ENCODE measurements around the gene GNG7.
A peak's percentile ranks its signal among the peaks of the same experiment; 100 is the strongest.

GNG7 gene

GRCh38 chr19:2617393-2618165 lies 84.9 kb downstream of the GNG7 start:
- H3K27ac ChIP-seq (ENCODE audit: low read depth, low read length): no peak overlapping the region
- no CpG with 5 or more reads among the region's 11 CpGs for WGBS (ENCODE audit: extremely low coverage, insufficient coverage, insufficient read length)
- H3K14ac ChIP-seq (ENCODE audit: low read length): no peak overlapping the region
- peak overlapping the region; percentile 28 for H3K9ac ChIP-seq (ENCODE audit: low read length)
- H3K79me2 ChIP-seq (ENCODE audit: control insufficient read depth, insufficient read depth, low read length, poor library complexity): no peaks in the 10 kb centered on the region
- H3K4me1 ChIP-seq (ENCODE audit: control insufficient read depth in 1 of 2, insufficient read depth in 2 of 2, low read length in 2 of 2): peaks cover 7 to 8% of the 10 kb centered on the region in 2 experiments
- no peak overlapping the region for H4K8ac ChIP-seq (ENCODE audit: low read depth, low read length)
- no peak overlapping the region for H3K23ac ChIP-seq (ENCODE audit: low read length)
- H3K4me3 ChIP-seq (ENCODE audit: low read depth, low read length): no peak overlapping the region
- H2BK120ac ChIP-seq (ENCODE audit: insufficient read depth, low read length, poor library complexity): no peak overlapping the region
- no peak overlapping the region for H3K4ac ChIP-seq (ENCODE audit: low read depth, low read length)
- no peak overlapping the region for H2BK5ac ChIP-seq (ENCODE audit: low read depth, low read length, poor library complexity)
- H2AK5ac ChIP-seq (ENCODE audit: low read length): no peak overlapping the region
- H3K36me3 ChIP-seq (ENCODE audit: control insufficient read depth in 1 of 2, insufficient read depth in 2 of 2, low read length in 2 of 2): no peaks in the 10 kb centered on the region
- peak; percentile 68 to 80 for DNase-seq
- H3K9me3 ChIP-seq (ENCODE audit: insufficient read depth, low read depth, low read length): peaks cover 6% of the 10 kb centered on the region
- no peak overlapping the region for H3K18ac ChIP-seq (ENCODE audit: low read length)
- no peak overlapping the region for H2AFZ ChIP-seq (ENCODE audit: insufficient read depth, low read length, poor library complexity)
- no peak overlapping the region for H4K12ac ChIP-seq (ENCODE audit: low read depth, low read length)
- peaks cover 4% of the 10 kb centered on the region for H3K79me1 ChIP-seq (ENCODE audit: low read length)
- no peak overlapping the region for H3K4me2 ChIP-seq (ENCODE audit: low read length)
- no peaks in the 10 kb centered on the region for H3K27me3 ChIP-seq (ENCODE audit: insufficient read depth, low read length)
- H2BK12ac ChIP-seq (ENCODE audit: low read length): no peak overlapping the region
- no peak overlapping the region for H4K91ac ChIP-seq (ENCODE audit: low read depth, low read length)

- peaks cover 7 to 8% of the 10 kb centered on the region in 2 experiments for H3K4me1 ChIP-seq (ENCODE audit: control insufficient read depth in 1 of 2, insufficient read depth in 2 of 2, low read length in 2 of 2)
- H3K27me3 ChIP-seq (ENCODE audit: insufficient read depth, low read length): no peaks in the 10 kb centered on the region
- H3K36me3 ChIP-seq (ENCODE audit: control insufficient read depth in 1 of 2, insufficient read depth in 2 of 2, low read length in 2 of 2): no peaks in the 10 kb centered on the region
- no peak overlapping the region for H2BK12ac ChIP-seq (ENCODE audit: low read length)
- no peak overlapping the region for H3K14ac ChIP-seq (ENCODE audit: low read length)
- H3K79me2 ChIP-seq (ENCODE audit: control insufficient read depth, insufficient read depth, low read length, poor library complexity): no peaks in the 10 kb centered on the region
- H3K23ac ChIP-seq (ENCODE audit: low read length): no peak overlapping the region
- H4K8ac ChIP-seq (ENCODE audit: low read depth, low read length): no peak overlapping the region
- H3K18ac ChIP-seq (ENCODE audit: low read length): no peak overlapping the region
- no peak for DNase-seq
- H4K12ac ChIP-seq (ENCODE audit: low read depth, low read length): no peak overlapping the region
- H3K9me3 ChIP-seq (ENCODE audit: insufficient read depth, low read depth, low read length): peaks cover 6% of the 10 kb centered on the region
- no peak overlapping the region for H3K4me2 ChIP-seq (ENCODE audit: low read length)
- no peak overlapping the region for H3K4me3 ChIP-seq (ENCODE audit: low read depth, low read length)
- no peak overlapping the region for H2BK5ac ChIP-seq (ENCODE audit: low read depth, low read length, poor library complexity)
- H3K27ac ChIP-seq (ENCODE audit: low read depth, low read length): no peak overlapping the region
- no peak overlapping the region for H4K91ac ChIP-seq (ENCODE audit: low read depth, low read length)
- peaks cover 9% of the 10 kb centered on the region for H3K79me1 ChIP-seq (ENCODE audit: low read length)
- no peak overlapping the region for H3K4ac ChIP-seq (ENCODE audit: low read depth, low read length)
- peak overlapping the region; percentile 28 for H3K9ac ChIP-seq (ENCODE audit: low read length)
- no peak overlapping the region for H2AFZ ChIP-seq (ENCODE audit: insufficient read depth, low read length, poor library complexity)
- WGBS (ENCODE audit: extremely low coverage, insufficient coverage, insufficient read length): no CpG with 5 or more reads among the region's 13 CpGs
- H2BK120ac ChIP-seq (ENCODE audit: insufficient read depth, low read length, poor library complexity): no peak overlapping the region
- H2AK5ac ChIP-seq (ENCODE audit: low read length): no peak overlapping the region
Observed at GRCh38 chr19:2616741-2617392, 85.6 kb downstream of the GNG7 start.

GRCh38 chr19:2615782-2616181 lies 86.7 kb downstream of the GNG7 start:
- H3K27me3 ChIP-seq (ENCODE audit: insufficient read depth, low read length): no peaks in the 10 kb centered on the region
- H4K91ac ChIP-seq (ENCODE audit: low read depth, low read length): no peak overlapping the region
- no peak overlapping the region for H2BK5ac ChIP-seq (ENCODE audit: low read depth, low read length, poor library complexity)
- H4K8ac ChIP-seq (ENCODE audit: low read depth, low read length): no peak overlapping the region
- no peak overlapping the region for H3K4me2 ChIP-seq (ENCODE audit: low read length)
- no peak overlapping the region for H2BK12ac ChIP-seq (ENCODE audit: low read length)
- no peak overlapping the region for H3K23ac ChIP-seq (ENCODE audit: low read length)
- no peak for DNase-seq
- H2BK120ac ChIP-seq (ENCODE audit: insufficient read depth, low read length, poor library complexity): no peak overlapping the region
- peaks cover 6% of the 10 kb centered on the region for H3K9me3 ChIP-seq (ENCODE audit: insufficient read depth, low read depth, low read length)
- WGBS (ENCODE audit: extremely low coverage, insufficient coverage, insufficient read length): no CpG with 5 or more reads among the region's 6 CpGs
- no peak overlapping the region for H3K4ac ChIP-seq (ENCODE audit: low read depth, low read length)
- H3K79me2 ChIP-seq (ENCODE audit: control insufficient read depth, insufficient read depth, low read length, poor library complexity): no peaks in the 10 kb centered on the region
- H2AFZ ChIP-seq (ENCODE audit: insufficient read depth, low read length, poor library complexity): no peak overlapping the region
- H2AK5ac ChIP-seq (ENCODE audit: low read length): no peak overlapping the region
- no peak overlapping the region for H3K9ac ChIP-seq (ENCODE audit: low read length)
- H3K18ac ChIP-seq (ENCODE audit: low read length): no peak overlapping the region
- H3K4me3 ChIP-seq (ENCODE audit: low read depth, low read length): no peak overlapping the region
- no peak overlapping the region for H3K27ac ChIP-seq (ENCODE audit: low read depth, low read length)
- no peaks in the 10 kb centered on the region for H3K36me3 ChIP-seq (ENCODE audit: control insufficient read depth in 1 of 2, insufficient read depth in 2 of 2, low read length in 2 of 2)
- no peak overlapping the region for H4K12ac ChIP-seq (ENCODE audit: low read depth, low read length)
- H3K14ac ChIP-seq (ENCODE audit: low read length): no peak overlapping the region
- H3K4me1 ChIP-seq (ENCODE audit: control insufficient read depth in 1 of 2, insufficient read depth in 2 of 2, low read length in 2 of 2): peaks cover 7 to 8% of the 10 kb centered on the region in 2 experiments
- peaks cover 12% of the 10 kb centered on the region for H3K79me1 ChIP-seq (ENCODE audit: low read length)

GRCh38 chr19:2613507-2614295 lies 88.8 kb downstream of the GNG7 start:
- no peak overlapping the region for H2BK5ac ChIP-seq (ENCODE audit: low read depth, low read length, poor library complexity)
- H3K9me3 ChIP-seq (ENCODE audit: insufficient read depth, low read depth, low read length): peaks cover 6% of the 10 kb centered on the region
- H3K27ac ChIP-seq (ENCODE audit: low read depth, low read length): peak overlapping the region; percentile 64
- no peaks in the 10 kb centered on the region for H3K27me3 ChIP-seq (ENCODE audit: insufficient read depth, low read length)
- H3K79me2 ChIP-seq (ENCODE audit: control insufficient read depth, insufficient read depth, low read length, poor library complexity): no peaks in the 10 kb centered on the region
- H3K9ac ChIP-seq (ENCODE audit: low read length): no peak overlapping the region
- peaks cover 15% of the 10 kb centered on the region for H3K79me1 ChIP-seq (ENCODE audit: low read length)
- no peak overlapping the region for H2AFZ ChIP-seq (ENCODE audit: insufficient read depth, low read length, poor library complexity)
- H3K18ac ChIP-seq (ENCODE audit: low read length): peak overlapping the region; percentile 6
- peak overlapping the region; percentile 36 for H2BK120ac ChIP-seq (ENCODE audit: insufficient read depth, low read length, poor library complexity)
- peak overlapping the region; percentile 87 for H2BK12ac ChIP-seq (ENCODE audit: low read length)
- H3K4me3 ChIP-seq (ENCODE audit: low read depth, low read length): no peak overlapping the region
- peak in 1 of 2 donors; percentile 76 for DNase-seq
- no peak overlapping the region for H3K4ac ChIP-seq (ENCODE audit: low read depth, low read length)
- H3K14ac ChIP-seq (ENCODE audit: low read length): peak overlapping the region; percentile 37
- H4K8ac ChIP-seq (ENCODE audit: low read depth, low read length): peak overlapping the region; percentile 44
- H4K91ac ChIP-seq (ENCODE audit: low read depth, low read length): peak overlapping the region; percentile 36
- H4K12ac ChIP-seq (ENCODE audit: low read depth, low read length): no peak overlapping the region
- no peak overlapping the region for H3K23ac ChIP-seq (ENCODE audit: low read length)
- peaks cover 10 to 15% of the 10 kb centered on the region in 2 experiments for H3K4me1 ChIP-seq (ENCODE audit: control insufficient read depth in 1 of 2, insufficient read depth in 2 of 2, low read length in 2 of 2)
- WGBS (ENCODE audit: extremely low coverage, insufficient coverage, insufficient read length): no CpG with 5 or more reads among the region's 28 CpGs
- H3K4me2 ChIP-seq (ENCODE audit: low read length): peak overlapping the region; percentile 30
- H3K36me3 ChIP-seq (ENCODE audit: control insufficient read depth in 1 of 2, insufficient read depth in 2 of 2, low read length in 2 of 2): no peaks in the 10 kb centered on the region
- peak overlapping the region; percentile 3 for H2AK5ac ChIP-seq (ENCODE audit: low read length)
